IgD-negative memory B cell (primary cell): ENCODE results near the gene PSMB1. TPM values are rescaled to one million over a fixed set of nuclear protein-coding genes. Genes with fewer than 3 reads are reported as not detected.
A peak's percentile ranks its signal among the peaks of the same experiment; 100 is the strongest.
"Not testable (repeated sequence)": the region's sequence is repeated elsewhere in the genome, so short reads cannot be mapped to it uniquely, and the experiment has no call there.

Experiments
- H3K27ac Mint-ChIP-seq, 3 donors: one replicate each; pipeline ENCODE4 v1.8.0; 2020 to 2022; ENCODE audit warnings: mild to moderate bottlenecking in 3 of 3, mixed read lengths in 3 of 3, moderate library complexity in 1 of 3
- H3K27me3 Mint-ChIP-seq: one replicate; pipeline ENCODE4 v1.8.0; 2021; ENCODE audit warnings: mixed read lengths
- H3K36me3 Mint-ChIP-seq: one replicate; pipeline ENCODE4 v1.8.0; 2020; ENCODE audit warnings: mild to moderate bottlenecking, mixed read lengths
- H3K4me1 Mint-ChIP-seq, 3 donors: one replicate each; pipeline ENCODE4 v1.8.0; 2020 to 2022; ENCODE audit warnings: mixed read lengths in 3 of 3, mild to moderate bottlenecking in 1 of 3
- H3K4me3 Mint-ChIP-seq, 4 donors: one replicate each; pipeline ENCODE4 v1.8.0; 2020 to 2022; ENCODE audit warnings: mild to moderate bottlenecking in 4 of 4, mixed read lengths in 4 of 4, moderate library complexity in 3 of 4
- H3K9me3 Mint-ChIP-seq, 3 donors: one replicate each; pipeline ENCODE4 v1.8.0; 2020 to 2021; ENCODE audit warnings: mixed read lengths in 3 of 3, mild to moderate bottlenecking in 1 of 3
- polyA plus RNA-seq: library from polyadenylated mRNA; unstranded; fragments of 300-500 nt; fragmentation: Illumina TruSeq; gene quantifications from one replicate; pipeline ENCODE4 v1.2.3, GENCODE V29; 2021

PSMB1 gene
- polyA plus RNA-seq, 1 donor from 2014 or later, result 444 TPM

GRCh38 chr6:170522565-170523183, 30.4 kb downstream of the PSMB1 start:
- no peaks in the 10 kb centered on the region for H3K9me3 Mint-ChIP-seq
- peaks cover 5% of the 10 kb centered on the region for H3K27me3 Mint-ChIP-seq
- H3K4me1 Mint-ChIP-seq, result no peaks in the 10 kb centered on the region
- H3K36me3 Mint-ChIP-seq, result no peaks in the 10 kb centered on the region
- H3K27ac Mint-ChIP-seq, result no peak overlapping the region
- no peak overlapping the region for H3K4me3 Mint-ChIP-seq

DNA sequence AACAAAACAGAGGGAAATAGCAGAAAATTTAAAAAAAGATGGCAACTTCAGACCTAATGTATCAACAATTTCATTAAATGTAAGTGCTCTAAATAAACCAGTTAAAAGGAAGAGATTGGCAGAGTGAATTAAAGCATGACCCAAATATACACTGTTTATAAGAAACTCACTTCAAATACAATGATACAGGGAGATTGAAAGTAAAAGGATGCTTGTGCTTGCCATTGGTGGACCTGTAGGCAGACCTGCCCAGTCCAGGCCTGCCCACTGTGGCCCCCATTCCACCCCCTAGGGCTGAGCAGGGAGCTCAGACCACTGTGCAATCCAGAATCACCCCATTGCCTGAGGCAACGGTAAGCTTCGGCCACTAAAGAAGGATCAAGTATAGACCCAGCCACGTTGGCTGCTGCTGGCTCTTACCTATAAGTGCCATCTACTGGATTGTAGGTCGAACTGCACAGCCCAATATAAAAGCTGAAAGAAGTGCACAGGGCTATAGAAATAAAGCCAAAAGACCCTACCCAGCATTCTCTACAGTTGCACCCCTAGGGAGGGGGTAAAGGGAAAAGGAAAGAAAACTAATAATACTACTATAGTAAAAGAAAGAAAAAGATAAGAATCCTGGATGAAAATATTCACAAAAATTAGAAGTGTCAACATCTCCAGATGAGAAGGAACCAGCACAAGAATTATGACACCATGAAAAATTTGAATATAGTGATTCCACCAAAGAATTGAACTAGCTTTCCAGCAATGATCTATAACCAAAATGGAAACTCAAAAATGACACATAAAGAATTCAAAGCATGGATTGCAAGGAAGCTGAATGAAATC, 36.1 kb downstream of the PSMB1 start:
- no peak overlapping the region for H3K27ac Mint-ChIP-seq

GRCh38 chr6:170514908-170515307, 38.2 kb downstream of the PSMB1 start:
- Mint-ChIP-seq H3K4me3 (no peak overlapping the region), H3K27ac (no peak overlapping the region), H3K27me3 (peaks cover 13% of the 10 kb centered on the region)

More for the DNA sequence above, 36.1 kb downstream of the PSMB1 start:
- no peaks in the 10 kb centered on the region for H3K4me1 Mint-ChIP-seq
- peak overlapping the region in 2 of 4 donors; percentile 23 to 81 for H3K4me3 Mint-ChIP-seq
- no peaks in the 10 kb centered on the region for H3K9me3 Mint-ChIP-seq
- H3K36me3 Mint-ChIP-seq, result no peaks in the 10 kb centered on the region
- H3K27me3 Mint-ChIP-seq, result peaks cover 11% of the 10 kb centered on the region

GRCh38 chr6:170512249-170512648, 40.9 kb downstream of the PSMB1 start:
- H3K4me3 Mint-ChIP-seq, result no peak overlapping the region
- no peaks in the 10 kb centered on the region for H3K9me3 Mint-ChIP-seq
- no peak overlapping the region for H3K27ac Mint-ChIP-seq
- no peaks in the 10 kb centered on the region for H3K36me3 Mint-ChIP-seq
- no peaks in the 10 kb centered on the region for H3K4me1 Mint-ChIP-seq
- peaks cover 9% of the 10 kb centered on the region for H3K27me3 Mint-ChIP-seq

More at GRCh38 chr6:170514908-170515307, 38.2 kb downstream of the PSMB1 start:
- no peaks in the 10 kb centered on the region for H3K9me3 Mint-ChIP-seq
- H3K4me1 Mint-ChIP-seq, result no peaks in the 10 kb centered on the region
- no peaks in the 10 kb centered on the region for H3K36me3 Mint-ChIP-seq

- Mint-ChIP-seq H3K36me3 (no peaks in the 10 kb centered on the region), H3K4me1 (no peaks in the 10 kb centered on the region), H3K4me3 (no peak overlapping the region), H3K27me3 (peaks cover 5% of the 10 kb centered on the region), H3K27ac (no peak overlapping the region), H3K9me3 (no peaks in the 10 kb centered on the region)
These were observed 42.5 kb downstream of the PSMB1 start for GRCh38 chr6:170510631-170511030.

- Mint-ChIP-seq H3K36me3 (no peaks in the 10 kb centered on the region), H3K4me3 (no peak overlapping the region), H3K27ac (no peak overlapping the region), H3K4me1 (no peaks in the 10 kb centered on the region), H3K9me3 (no peaks in the 10 kb centered on the region), H3K27me3 (peaks cover 5% of the 10 kb centered on the region)
These were observed 43.4 kb downstream of the PSMB1 start for GRCh38 chr6:170509723-170510018.

DNA sequence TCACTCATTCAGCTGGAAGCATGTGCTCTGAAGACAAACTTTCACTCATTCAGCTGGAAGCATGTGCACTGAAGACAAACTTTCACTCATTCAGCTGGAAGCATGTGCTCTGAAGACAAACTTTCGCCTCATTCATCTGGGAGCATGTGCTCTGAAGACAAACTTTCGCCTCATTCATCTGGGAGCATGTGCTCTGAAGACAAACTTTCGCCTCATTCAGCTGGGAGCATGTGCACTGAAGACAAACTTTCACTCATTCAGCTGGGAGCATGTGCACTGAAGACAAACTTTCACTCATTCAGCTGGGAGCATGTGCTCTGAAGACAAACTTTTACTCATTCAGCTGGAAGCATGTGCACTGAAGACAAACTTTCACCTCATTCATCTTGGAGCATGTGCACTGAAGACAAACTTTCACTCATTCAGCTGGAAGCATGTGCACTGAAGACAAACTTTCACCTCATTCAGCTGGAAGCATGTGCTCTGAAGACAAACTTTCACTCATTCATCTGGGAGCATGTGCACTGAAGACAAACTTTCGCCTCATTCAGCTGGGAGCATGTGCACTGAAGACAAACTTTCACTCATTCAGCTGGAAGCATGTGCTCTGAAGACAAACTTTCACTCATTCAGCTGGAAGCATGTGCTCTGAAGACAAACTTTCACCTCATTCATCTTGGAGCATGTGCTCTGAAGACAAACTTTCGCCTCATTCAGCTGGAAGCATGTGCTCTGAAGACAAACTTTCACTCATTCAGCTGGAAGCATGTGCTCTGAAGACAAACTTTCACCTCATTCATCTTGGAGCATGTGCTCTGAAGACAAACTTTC, 44.0 kb downstream of the PSMB1 start:
- not testable (repeated sequence) for H3K9me3 Mint-ChIP-seq, H3K27me3 Mint-ChIP-seq, H3K27ac Mint-ChIP-seq, H3K36me3 Mint-ChIP-seq, H3K4me3 Mint-ChIP-seq, H3K4me1 Mint-ChIP-seq

GRCh38 chr6:170508275-170508674, 44.8 kb downstream of the PSMB1 start:
- H3K36me3 Mint-ChIP-seq, H3K4me1 Mint-ChIP-seq, H3K4me3 Mint-ChIP-seq, H3K9me3 Mint-ChIP-seq, H3K27me3 Mint-ChIP-seq, H3K27ac Mint-ChIP-seq: not testable (repeated sequence)

- not testable (repeated sequence) for H3K4me3 Mint-ChIP-seq, H3K4me1 Mint-ChIP-seq, H3K27ac Mint-ChIP-seq, H3K36me3 Mint-ChIP-seq, H3K9me3 Mint-ChIP-seq
- H3K27me3 Mint-ChIP-seq, result peaks cover 13% of the 10 kb centered on the region
These were observed 45.4 kb downstream of the PSMB1 start for GRCh38 chr6:170507728-170508127.

- Mint-ChIP-seq H3K4me1 (no peaks in the 10 kb centered on the region), H3K27ac (no peak overlapping the region), H3K36me3 (peaks cover 3% of the 10 kb centered on the region), H3K27me3 (peaks cover 20% of the 10 kb centered on the region), H3K9me3 (peaks cover 5 to 10% (median 7%) of the 10 kb centered on the region in 3 donors), H3K4me3 (no peak overlapping the region)
These were observed 46.7 kb downstream of the PSMB1 start for GRCh38 chr6:170506446-170506845.

DNA sequence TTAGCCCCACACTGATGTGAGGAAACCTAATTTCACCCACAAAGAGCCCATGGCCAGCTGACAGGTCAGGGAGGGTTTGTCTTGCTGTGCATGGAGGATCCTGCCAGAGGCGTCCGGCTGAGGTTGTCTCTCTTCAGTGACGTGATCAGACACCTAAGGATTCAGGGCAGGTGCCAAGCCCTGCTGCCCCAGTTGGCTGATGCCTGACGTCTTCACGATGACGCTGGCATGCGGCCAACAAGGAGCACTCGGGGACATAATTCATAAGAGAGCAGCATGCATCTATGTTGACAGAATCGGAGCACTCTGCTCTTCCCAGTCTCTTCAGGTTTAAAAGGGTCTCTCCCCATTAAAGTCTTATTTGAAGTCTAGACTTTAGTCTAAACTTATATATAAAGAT, 47.8 kb downstream of the PSMB1 start:
- peaks cover 3% of the 10 kb centered on the region for H3K36me3 Mint-ChIP-seq
- H3K27ac Mint-ChIP-seq, result no peak overlapping the region
- H3K4me1 Mint-ChIP-seq, result peaks cover 0 to 3% (median 0%) of the 10 kb centered on the region in 3 donors
- no peak overlapping the region for H3K4me3 Mint-ChIP-seq
- peaks cover 30% of the 10 kb centered on the region for H3K27me3 Mint-ChIP-seq
- peaks cover 5 to 15% (median 15%) of the 10 kb centered on the region in 3 donors for H3K9me3 Mint-ChIP-seq

- peaks cover 0 to 3% (median 0%) of the 10 kb centered on the region in 3 donors for H3K4me1 Mint-ChIP-seq
- peaks cover 3% of the 10 kb centered on the region for H3K36me3 Mint-ChIP-seq
- H3K9me3 Mint-ChIP-seq, result peaks cover 5 to 15% (median 15%) of the 10 kb centered on the region in 3 donors
- H3K4me3 Mint-ChIP-seq, result no peak overlapping the region
- H3K27ac Mint-ChIP-seq, result no peak overlapping the region
- peaks cover 28% of the 10 kb centered on the region for H3K27me3 Mint-ChIP-seq
These were observed 48.6 kb downstream of the PSMB1 start for GRCh38 chr6:170504479-170504878.

- Mint-ChIP-seq H3K27me3 (peaks cover 33% of the 10 kb centered on the region), H3K4me1 (peaks cover 0 to 3% (median 0%) of the 10 kb centered on the region in 3 donors), H3K9me3 (peaks cover 5 to 15% (median 15%) of the 10 kb centered on the region in 3 donors), H3K36me3 (peaks cover 3% of the 10 kb centered on the region), H3K4me3 (no peak overlapping the region), H3K27ac (no peak overlapping the region)
These were observed 49.7 kb downstream of the PSMB1 start for GRCh38 chr6:170503414-170503761.

- Mint-ChIP-seq H3K9me3 (peaks cover 5 to 15% (median 15%) of the 10 kb centered on the region in 3 donors), H3K27me3 (peaks cover 33% of the 10 kb centered on the region)
- H3K4me1 Mint-ChIP-seq, H3K36me3 Mint-ChIP-seq, H3K27ac Mint-ChIP-seq, H3K4me3 Mint-ChIP-seq: not testable (repeated sequence)
These were observed 50.2 kb downstream of the PSMB1 start for GRCh38 chr6:170502733-170503413.

- H3K27ac Mint-ChIP-seq, H3K4me1 Mint-ChIP-seq, H3K4me3 Mint-ChIP-seq, H3K36me3 Mint-ChIP-seq: not testable (repeated sequence)
- H3K9me3 Mint-ChIP-seq, result peaks cover 5 to 15% (median 15%) of the 10 kb centered on the region in 3 donors
- peaks cover 33% of the 10 kb centered on the region for H3K27me3 Mint-ChIP-seq
These were observed 50.8 kb downstream of the PSMB1 start for GRCh38 chr6:170502268-170502667.
